ENCODE measurements around the gene CEP131. TPM values are rescaled to one million over a fixed set of nuclear protein-coding genes. Genes with fewer than 3 reads are reported as not detected.

The CEP131 gene
- total and polyA plus RNA-seq, 2 of the 8 experiments (the other 6 are each of a cell fraction or from before 2014, with no cell fraction given): 5.9 to 23.2 TPM

DNA sequence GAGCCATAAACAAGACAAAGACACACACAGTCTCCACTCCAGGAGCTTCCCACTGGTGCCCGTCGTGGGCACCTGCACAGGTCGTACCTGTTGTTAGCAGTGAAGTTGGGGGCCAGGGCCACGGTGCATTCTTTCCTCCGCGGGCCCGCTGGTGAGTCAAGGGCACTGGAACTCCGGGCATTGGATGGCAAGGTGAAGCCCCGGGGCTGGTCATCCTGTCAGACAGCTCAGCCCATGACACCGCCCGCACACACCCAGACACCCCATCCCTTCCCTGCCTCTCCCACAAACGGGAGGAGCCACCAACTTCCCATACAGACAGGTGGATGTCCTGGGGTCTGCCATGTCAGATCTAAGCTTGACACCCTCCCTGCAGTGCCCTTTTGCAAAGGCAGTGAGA is 16.1 kb downstream of the CEP131 start (continued):
- no peak for TF ChIP-seq HDAC2 (IDR thresholded peaks at IDR 0.05; ENCODE audit: borderline replicate concordance in 1 of 2, low read depth in 2 of 2, low read length in 2 of 2)
- TF ChIP-seq BRCA1 (IDR thresholded peaks at IDR 0.05; ENCODE audit: low read depth, low read length): no peak
- no peak for TF ChIP-seq SP4 (IDR thresholded peaks at IDR 0.05; ENCODE audit: low read length)
- TF ChIP-seq BCL11A (IDR thresholded peaks at IDR 0.05; ENCODE audit: low read depth in 2 of 2, low read length in 2 of 2): no peak
- TF ChIP-seq CREB1 (IDR thresholded peaks at IDR 0.05): no peak
- TF ChIP-seq MAFK (IDR thresholded peaks at IDR 0.05; ENCODE audit: low read depth, low read length): no peak

Data from H1 (cell line).